RKO (cell line): Measurements from ENCODE around the gene CHPF2.

ENCODE experiments used
- DNase-seq: peaks from one replicate; pipeline ENCODE4 v3.0.0-alpha.2; 2016; ENCODE audit warnings: low spot score

Gene CHPF2

GRCh38 chr7:151232091-151232916, at the start of gene CHPF2:
Gene CHPF2, plus strand, starts transcription at chr7:151232483. Its CDS starts 1,529 bp downstream, at chr7:151234012.
- DNase-seq, result peak; percentile 94

GRCh38 chr7:151185762-151186639, 46.3 kb upstream of the CHPF2 start:
- no peak for DNase-seq

GRCh38 chr7:151186640-151187408, 45.5 kb upstream of the CHPF2 start, which contains the start of gene ASB10:
Gene ASB10, minus strand, starts transcription at chr7:151187250. Its CDS starts 120 bp downstream, at chr7:151187130.
- no peak for DNase-seq

GRCh38 chr7:151187409-151188251, 44.7 kb upstream of the CHPF2 start:
- no peak for DNase-seq

GRCh38 chr7:151188252-151188542, 44.1 kb upstream of the CHPF2 start:
- DNase-seq, result no peak

- DNase-seq, result no peak
These were observed 43.2 kb upstream of the CHPF2 start for GRCh38 chr7:151189038-151189437.

GRCh38 chr7:151191544-151191943, 40.7 kb upstream of the CHPF2 start:
- no peak for DNase-seq

GRCh38 chr7:151192002-151192539, 40.2 kb upstream of the CHPF2 start:
- no peak for DNase-seq

- no peak for DNase-seq
These were observed 38.9 kb upstream of the CHPF2 start for GRCh38 chr7:151193203-151193978.

GRCh38 chr7:151194188-151194587, 38.1 kb upstream of the CHPF2 start:
- DNase-seq, result no peak

GRCh38 chr7:151195616-151196450, 36.5 kb upstream of the CHPF2 start:
- DNase-seq, result no peak

GRCh38 chr7:151197932-151198331, 34.4 kb upstream of the CHPF2 start:
- DNase-seq, result no peak

- DNase-seq, result no peak
These were observed 33.1 kb upstream of the CHPF2 start for GRCh38 chr7:151198945-151199848.

- no peak for DNase-seq
These were observed 30.9 kb upstream of the CHPF2 start for GRCh38 chr7:151201344-151201743.

GRCh38 chr7:151201751-151202150, 30.5 kb upstream of the CHPF2 start:
- no peak for DNase-seq

- no peak for DNase-seq
These were observed 29.4 kb upstream of the CHPF2 start for GRCh38 chr7:151202836-151203235.

GRCh38 chr7:151204383-151205032, 27.8 kb upstream of the CHPF2 start:
- DNase-seq, result no peak

- no peak for DNase-seq
These were observed 26.6 kb upstream of the CHPF2 start for GRCh38 chr7:151205730-151206129.
